HG03045 (cell line): ENCODE data around the gene LTO1.

ENCODE experiments used
- ATAC-seq: cut with Tn5 transposase; IDR thresholded peaks from one replicate; pipeline ENCODE4 v1.9.1; 2021; ENCODE audit warnings: mild to moderate bottlenecking, moderate library complexity; ENCODE audit not compliant: unreplicated experiment

LTO1 gene

GRCh38 chr11:69674886-69675714 is at the start of gene LTO1:
TSS of gene LTO1 (minus strand) at chr11:69675353. CDS start at chr11:69675239, 114 bp downstream.
- peak; percentile 87 for ATAC-seq

- no peak for ATAC-seq
These were observed 46.6 kb upstream of the LTO1 start for GRCh38 chr11:69721745-69722144.

- no peak for ATAC-seq
These were observed 46.0 kb upstream of the LTO1 start for GRCh38 chr11:69721106-69721505.

- ATAC-seq, result no peak
These were observed 43.8 kb upstream of the LTO1 start for GRCh38 chr11:69718912-69719311.

- ATAC-seq, result no peak
These were observed 43.0 kb upstream of the LTO1 start for GRCh38 chr11:69718147-69718546.

- ATAC-seq, result no peak
These were observed 42.0 kb upstream of the LTO1 start for GRCh38 chr11:69716891-69717747.

- ATAC-seq, result no peak
These were observed 40.9 kb upstream of the LTO1 start for GRCh38 chr11:69716099-69716498.

GRCh38 chr11:69715446-69715845 is 40.3 kb upstream of the LTO1 start:
- ATAC-seq, result no peak

- no peak for ATAC-seq
These were observed 37.0 kb upstream of the LTO1 start for GRCh38 chr11:69711822-69712801.

GRCh38 chr11:69708736-69709401 is 33.7 kb upstream of the LTO1 start:
- ATAC-seq, result no peak

GRCh38 chr11:69707176-69707575 is 32.0 kb upstream of the LTO1 start:
- ATAC-seq, result no peak

- ATAC-seq, result no peak
These were observed 31.0 kb upstream of the LTO1 start for GRCh38 chr11:69705901-69706787.

- ATAC-seq, result no peak
These were observed 30.2 kb upstream of the LTO1 start for GRCh38 chr11:69705351-69705811.

GRCh38 chr11:69704508-69705253 is 29.5 kb upstream of the LTO1 start:
- no peak for ATAC-seq

- no peak for ATAC-seq
These were observed 28.8 kb upstream of the LTO1 start, which contains the start of gene FGF19 for GRCh38 chr11:69703768-69704507. TSS of gene FGF19 (minus strand) at chr11:69704022. CDS start at chr11:69703876, 146 bp downstream.

GRCh38 chr11:69703453-69703767 is 28.3 kb upstream of the LTO1 start:
- ATAC-seq, result no peak

GRCh38 chr11:69702769-69703452 is 27.8 kb upstream of the LTO1 start:
- ATAC-seq, result no peak
